ENCODE measurements around the gene PREX1.
"Not testable (repeated sequence)": the region's sequence is repeated elsewhere in the genome, so short reads cannot be mapped to it uniquely, and the experiment has no call there.

PREX1 gene

GRCh38 chr20:48823960-48824498 is 3.8 kb downstream of the PREX1 start:
- peak; percentile 66 for DNase-seq

GRCh38 chr20:48823476-48823875 is 4.3 kb downstream of the PREX1 start:
- no peak for DNase-seq

GRCh38 chr20:48822879-48823385 is 4.9 kb downstream of the PREX1 start:
- DNase-seq: no peak

GRCh38 chr20:48822178-48822577 is 5.6 kb downstream of the PREX1 start:
- no peak for DNase-seq

- no peak for DNase-seq
Measured at GRCh38 chr20:48821261-48821920, 6.4 kb downstream of the PREX1 start.

- DNase-seq: no peak
Measured at GRCh38 chr20:48820649-48820973, 7.2 kb downstream of the PREX1 start.

GRCh38 chr20:48819821-48820648 is 7.8 kb downstream of the PREX1 start:
- no peak for DNase-seq

GRCh38 chr20:48819089-48819488 is 8.7 kb downstream of the PREX1 start:
- no peak for DNase-seq

- no peak for DNase-seq
Measured at GRCh38 chr20:48818481-48818987, 9.3 kb downstream of the PREX1 start.

GRCh38 chr20:48818031-48818370 is 9.8 kb downstream of the PREX1 start:
- DNase-seq: no peak

GRCh38 chr20:48817367-48818030 is 10.3 kb downstream of the PREX1 start:
- no peak for DNase-seq

GRCh38 chr20:48816282-48817205 is 11.3 kb downstream of the PREX1 start:
- no peak for DNase-seq

- no peak for DNase-seq
Measured at GRCh38 chr20:48815537-48815936, 12.3 kb downstream of the PREX1 start.

GRCh38 chr20:48814633-48815032 is 13.2 kb downstream of the PREX1 start:
- DNase-seq: no peak

- DNase-seq: no peak
Measured at GRCh38 chr20:48813930-48814546, 13.8 kb downstream of the PREX1 start.

- no peak for DNase-seq
Measured at GRCh38 chr20:48813446-48813747, 14.4 kb downstream of the PREX1 start.

GRCh38 chr20:48812600-48813445 is 15.0 kb downstream of the PREX1 start:
- no peak for DNase-seq

GRCh38 chr20:48812114-48812513 is 15.7 kb downstream of the PREX1 start:
- not testable (repeated sequence) for DNase-seq

- DNase-seq: no peak
Measured at GRCh38 chr20:48809673-48810072, 18.1 kb downstream of the PREX1 start.

GRCh38 chr20:48808382-48809034 is 19.3 kb downstream of the PREX1 start:
- DNase-seq: no peak

All from activated naive CD4-positive, alpha-beta T cell treated with anti-CD3 and anti-CD28 coated beads, Interleukin-2, amount 50 U/mL, for 16 hours (primary cell).